ENCODE data around the gene TMEM209.
"Not testable (repeated sequence)": the region's sequence is repeated elsewhere in the genome, so short reads cannot be mapped to it uniquely, and the experiment has no call there.

Gene TMEM209

DNA sequence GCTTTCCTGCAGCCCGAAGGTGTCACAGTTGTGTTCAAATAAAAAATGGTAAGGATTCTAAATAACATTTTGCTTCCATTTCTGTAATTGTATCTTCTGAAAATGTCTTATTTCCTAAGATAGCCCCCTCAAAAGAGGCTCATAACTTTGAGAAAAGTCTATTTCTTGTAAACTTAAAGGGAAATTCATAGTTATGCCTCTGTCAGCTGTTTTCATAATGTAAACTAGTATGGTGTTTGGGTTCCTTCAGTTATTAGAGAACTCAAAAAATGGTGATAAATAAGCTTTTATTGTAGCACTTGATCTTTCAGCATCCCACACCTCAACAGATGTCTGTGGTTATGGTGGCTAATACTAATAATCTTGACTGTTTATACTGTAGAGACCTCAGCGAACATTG, 77.8 kb downstream of the TMEM209 start:
- no peak for DNase-seq (ENCODE audit: low spot score)

DNA sequence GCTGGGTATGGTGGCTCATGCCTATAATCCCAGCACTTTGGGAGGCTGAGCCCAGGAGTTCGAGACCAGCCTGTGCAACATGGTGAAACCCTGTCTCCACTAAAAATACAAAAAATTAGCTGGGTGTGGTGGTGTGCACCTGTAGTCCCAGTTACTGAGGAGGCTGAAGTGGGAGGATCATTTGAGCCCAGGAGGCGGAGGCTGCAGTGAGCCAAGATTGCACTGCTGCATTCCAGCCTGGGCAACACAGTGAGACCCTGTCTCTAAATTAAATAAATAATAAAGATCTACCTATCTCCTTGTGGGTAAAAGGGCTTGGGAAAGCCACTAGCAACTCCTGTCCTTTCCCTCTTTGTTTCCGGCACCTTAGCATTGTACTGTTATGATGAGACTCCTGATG, 78.4 kb downstream of the TMEM209 start:
- DNase-seq (ENCODE audit: low spot score), result not testable (repeated sequence)

DNA sequence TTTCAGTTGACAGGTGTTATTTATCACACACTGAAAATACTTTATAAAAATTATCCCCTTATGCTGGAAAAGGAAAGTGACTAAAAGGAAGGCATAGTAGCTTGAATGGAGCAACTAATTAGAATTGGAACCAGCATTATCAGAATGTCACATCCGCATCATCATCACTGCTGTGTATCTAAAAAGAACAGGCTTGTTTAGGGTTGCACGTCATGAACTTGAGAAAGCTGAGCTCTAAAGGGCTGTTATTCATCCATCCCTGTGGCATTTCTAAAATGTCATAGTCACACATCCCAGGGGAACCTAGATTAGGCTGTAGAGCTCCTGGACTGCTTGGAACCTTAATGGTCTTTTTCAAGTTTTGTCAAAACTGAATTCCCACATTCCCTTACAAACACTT, 80.5 kb downstream of the TMEM209 start:
- no peak for DNase-seq (ENCODE audit: low spot score)

DNA sequence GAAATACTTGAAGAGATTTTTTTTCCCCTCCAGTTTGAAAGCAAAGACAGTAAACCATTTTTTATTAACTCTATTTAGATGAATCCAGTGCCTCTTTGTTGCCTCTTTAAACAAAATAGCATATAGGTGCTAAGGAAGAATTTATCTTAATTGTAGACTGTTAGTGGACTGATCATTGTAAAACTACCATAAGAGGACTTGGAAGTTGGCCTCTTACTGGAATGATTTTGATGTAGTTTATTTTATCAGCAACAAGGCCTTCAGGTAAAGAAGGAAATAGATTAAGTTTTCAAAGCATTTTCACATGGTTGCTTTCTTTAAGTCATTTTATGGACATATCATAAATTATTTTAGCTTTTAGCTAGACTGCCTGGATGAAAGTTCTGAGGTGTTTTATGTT, 81.7 kb downstream of the TMEM209 start:
- DNase-seq (ENCODE audit: low spot score), result no peak

DNA sequence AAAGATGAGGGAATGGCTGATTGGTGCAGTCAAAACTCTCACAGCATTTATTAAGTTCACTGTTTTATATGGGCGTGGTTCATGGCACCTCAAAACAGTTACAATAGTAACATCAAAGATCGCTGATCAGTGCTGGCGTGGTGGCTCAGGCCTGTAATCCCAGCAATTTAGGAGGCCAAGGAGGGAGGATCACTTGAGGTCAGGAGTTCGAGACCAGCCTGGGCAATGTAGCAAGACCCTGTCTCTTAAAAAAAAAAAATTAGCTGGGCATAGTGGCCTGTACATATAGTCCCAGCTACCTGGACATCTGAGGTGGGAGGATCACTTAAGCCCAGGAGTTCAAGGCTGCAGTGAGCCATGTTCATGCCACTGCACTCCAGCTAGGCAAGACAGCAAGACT, 86.4 kb downstream of the TMEM209 start:
- no peak for DNase-seq (ENCODE audit: low spot score)

DNA sequence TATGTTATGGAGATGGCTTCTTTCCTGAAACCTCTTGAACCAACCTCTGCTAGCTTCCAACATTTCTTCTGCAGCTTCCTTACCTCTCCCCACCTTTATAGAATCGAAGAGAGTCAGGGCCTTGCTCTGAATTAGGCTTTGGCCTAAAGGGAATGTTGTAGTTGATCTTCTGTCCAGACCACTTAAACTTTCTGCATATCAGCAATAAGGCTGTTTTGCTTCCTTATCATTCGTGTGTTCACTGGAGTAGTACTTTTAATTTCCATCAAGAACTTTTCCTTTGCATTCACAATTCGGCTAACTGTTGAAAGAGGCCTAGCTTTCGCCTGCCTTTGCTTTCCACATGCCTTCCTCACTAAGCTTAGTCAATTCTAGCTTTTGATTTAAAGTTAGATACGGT, 86.9 kb downstream of the TMEM209 start:
- no peak for DNase-seq (ENCODE audit: low spot score)

DNA sequence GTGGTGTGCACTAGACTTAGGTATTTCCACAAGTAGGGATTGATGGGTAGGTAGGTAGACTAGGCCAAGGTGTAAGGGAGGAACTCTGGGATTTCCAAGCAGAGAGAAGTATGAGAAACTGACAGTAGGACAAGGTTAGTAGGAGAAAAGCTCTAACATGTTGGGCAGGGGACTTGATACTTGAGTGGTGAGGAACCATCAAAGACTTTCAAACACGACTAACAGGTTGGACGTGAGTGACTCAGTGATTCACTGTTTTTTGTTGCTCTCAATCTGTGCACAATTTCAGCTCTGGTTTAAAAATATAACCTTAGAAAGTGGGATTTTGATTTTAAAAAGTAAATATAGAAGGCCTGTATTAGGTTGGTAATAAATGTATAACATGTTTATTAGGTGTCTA, 90.4 kb downstream of the TMEM209 start:
- no peak for DNase-seq (ENCODE audit: low spot score)

Measured in Ammon's horn (tissue), 1 donor.